GM13976 (cell line): ENCODE results near the gene WDR7.
A peak's percentile ranks its signal among the peaks of the same experiment; 100 is the strongest.

Source experiments
- DNase-seq: peaks from one replicate; pipeline ENCODE4 v3.0.0; 2012; ENCODE audit warnings: low spot score
- in situ Hi-C: fragments of 300-500 bp; cut with MboI; formaldehyde crosslinking; loops from one replicate; pipeline ENCODE4 v1.12.0; 2022; ENCODE audit warnings: low sequenced_read_pairs, mixed read lengths, inconsistent platforms; ENCODE audit not compliant: unreplicated experiment
- TF ChIP-seq, protein P1 (sequence below): IDR thresholded peaks from 2 replicates; pipeline ENCODE4 v1.5.1; 2012; ENCODE audit warnings: borderline replicate concordance, mild to moderate bottlenecking; ENCODE audit not compliant: insufficient read depth; ENCODE audit errors: extremely low read depth, missing control alignments, control extremely low read depth

WDR7 gene

DNA sequence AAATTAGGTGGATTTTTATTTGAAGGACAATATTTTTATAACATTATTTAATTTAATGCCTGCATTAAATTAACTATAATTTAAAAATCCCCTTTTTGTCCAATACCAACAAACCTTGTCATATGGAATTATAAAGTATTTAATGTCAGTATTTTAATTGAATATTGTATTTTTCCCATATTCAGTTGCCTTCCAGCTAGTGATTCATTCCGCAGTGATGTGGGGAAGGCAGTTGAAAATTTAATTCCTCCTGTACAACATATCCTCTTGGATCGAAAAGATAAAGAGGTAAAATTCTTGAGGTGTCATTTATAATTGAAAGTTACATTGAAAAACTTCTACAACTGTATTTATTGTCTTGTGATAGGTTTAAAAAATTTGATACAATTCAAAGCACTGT, 40.4 kb downstream of the WDR7 start:
- in situ Hi-C loops = no loop called here
- no peak for DNase-seq
- TF ChIP-seq, protein P1, sequence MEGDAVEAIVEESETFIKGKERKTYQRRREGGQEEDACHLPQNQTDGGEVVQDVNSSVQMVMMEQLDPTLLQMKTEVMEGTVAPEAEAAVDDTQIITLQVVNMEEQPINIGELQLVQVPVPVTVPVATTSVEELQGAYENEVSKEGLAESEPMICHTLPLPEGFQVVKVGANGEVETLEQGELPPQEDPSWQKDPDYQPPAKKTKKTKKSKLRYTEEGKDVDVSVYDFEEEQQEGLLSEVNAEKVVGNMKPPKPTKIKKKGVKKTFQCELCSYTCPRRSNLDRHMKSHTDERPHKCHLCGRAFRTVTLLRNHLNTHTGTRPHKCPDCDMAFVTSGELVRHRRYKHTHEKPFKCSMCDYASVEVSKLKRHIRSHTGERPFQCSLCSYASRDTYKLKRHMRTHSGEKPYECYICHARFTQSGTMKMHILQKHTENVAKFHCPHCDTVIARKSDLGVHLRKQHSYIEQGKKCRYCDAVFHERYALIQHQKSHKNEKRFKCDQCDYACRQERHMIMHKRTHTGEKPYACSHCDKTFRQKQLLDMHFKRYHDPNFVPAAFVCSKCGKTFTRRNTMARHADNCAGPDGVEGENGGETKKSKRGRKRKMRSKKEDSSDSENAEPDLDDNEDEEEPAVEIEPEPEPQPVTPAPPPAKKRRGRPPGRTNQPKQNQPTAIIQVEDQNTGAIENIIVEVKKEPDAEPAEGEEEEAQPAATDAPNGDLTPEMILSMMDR = no peak

GRCh38 chr18:56696966-56697365, 45.8 kb downstream of the WDR7 start:
- TF ChIP-seq, protein P1 = no peak
- DNase-seq = no peak
- in situ Hi-C loops = no loop called here

GRCh38 chr18:56702946-56703345, 51.8 kb downstream of the WDR7 start:
- peak; percentile 28 for DNase-seq
- TF ChIP-seq, protein P1 = peak; percentile 15
- in situ Hi-C loops = no loop called here

- DNase-seq = peak; percentile 54
- in situ Hi-C loops = no loop called here
- TF ChIP-seq, protein P1 = peak; percentile 16
These were observed 58.3 kb downstream of the WDR7 start for GRCh38 chr18:56709463-56709862.

DNA sequence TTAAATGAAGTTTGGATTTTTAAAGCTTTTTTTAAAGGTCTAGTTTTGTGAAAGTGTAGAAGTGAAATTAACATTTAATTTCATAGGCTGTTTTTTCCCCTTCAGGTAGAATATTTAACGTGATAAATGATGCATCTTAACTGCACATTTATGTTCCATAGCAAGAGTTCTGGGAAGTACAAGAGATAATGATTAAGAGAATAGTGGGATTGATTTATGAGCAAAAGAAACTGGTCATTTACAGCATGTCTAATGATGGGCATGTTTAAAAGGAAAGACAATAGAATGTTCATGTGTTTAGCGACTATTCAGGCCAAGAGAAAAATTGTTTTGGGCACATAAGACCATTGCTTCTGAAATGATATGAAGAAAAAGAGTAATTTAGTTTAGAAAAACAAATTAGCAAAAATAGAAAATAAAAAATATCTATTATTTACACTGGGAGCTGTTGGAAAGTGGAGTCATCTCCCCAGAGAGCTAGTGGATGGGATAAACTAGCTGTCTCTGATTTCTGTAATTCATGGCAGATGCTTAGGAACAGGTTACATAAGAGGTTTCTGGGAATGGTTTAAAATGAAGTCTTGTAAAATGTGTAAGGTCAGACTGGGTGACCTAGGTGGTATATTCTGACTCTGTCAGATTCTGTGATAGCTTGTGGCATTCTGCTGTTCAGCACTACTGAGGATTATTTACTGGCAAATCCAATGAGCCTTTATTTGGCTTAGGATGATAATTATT, 60.7 kb downstream of the WDR7 start:
- in situ Hi-C loops = no loop called here
- DNase-seq = no peak
- TF ChIP-seq, protein P1 = no peak

DNA sequence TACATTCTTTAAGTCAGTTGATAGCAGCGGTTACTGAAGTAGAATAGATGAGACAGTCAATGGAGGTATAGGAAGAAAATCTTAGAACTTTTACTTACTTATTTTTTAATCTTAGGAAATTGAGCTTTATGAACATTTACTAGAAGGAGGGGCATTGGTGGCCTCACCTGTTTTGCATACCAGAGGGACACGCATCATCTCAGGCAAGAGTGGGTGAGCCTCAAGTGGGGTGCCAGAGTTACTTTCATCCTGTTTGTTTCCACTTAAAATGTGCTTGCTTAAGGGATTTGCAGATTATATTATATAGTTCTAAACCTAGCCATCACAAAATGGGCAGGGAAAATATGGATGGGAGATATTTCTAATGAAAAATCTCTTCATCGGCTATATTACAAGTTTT, 61.6 kb downstream of the WDR7 start:
- no peak for DNase-seq
- TF ChIP-seq, protein P1 = no peak
- in situ Hi-C loops = no loop called here
